Stimulated activated naive CD8-positive, alpha-beta T cell treated with anti-CD3 and anti-CD28 coated beads, Interleukin-15, Interleukin-2, amounts not matched to agents 100 ng/mL and 50 ng/mL, for 24 hours (primary cell): ENCODE measurements around the gene PRM2.
"Not testable (repeated sequence)": the region's sequence is repeated elsewhere in the genome, so short reads cannot be mapped to it uniquely, and the experiment has no call there.

ENCODE experiments used
- H3K27ac Mint-ChIP-seq: one replicate; pipeline ENCODE4 v1.8.0; 2021; ENCODE audit warnings: mild to moderate bottlenecking, mixed read lengths
- H3K27me3 Mint-ChIP-seq: one replicate; pipeline ENCODE4 v1.8.0; 2021; ENCODE audit warnings: mixed read lengths
- H3K36me3 Mint-ChIP-seq: one replicate; pipeline ENCODE4 v1.8.0; 2021; ENCODE audit warnings: low read depth, mixed read lengths
- H3K4me1 Mint-ChIP-seq: one replicate; pipeline ENCODE4 v1.8.0; 2021; ENCODE audit warnings: low read depth, mixed read lengths
- H3K4me3 Mint-ChIP-seq: one replicate; pipeline ENCODE4 v1.8.0; 2021; ENCODE audit warnings: mild to moderate bottlenecking, mixed read lengths
- H3K9me3 Mint-ChIP-seq: one replicate; pipeline ENCODE4 v1.8.0; 2021; ENCODE audit warnings: mixed read lengths

The PRM2 gene

DNA sequence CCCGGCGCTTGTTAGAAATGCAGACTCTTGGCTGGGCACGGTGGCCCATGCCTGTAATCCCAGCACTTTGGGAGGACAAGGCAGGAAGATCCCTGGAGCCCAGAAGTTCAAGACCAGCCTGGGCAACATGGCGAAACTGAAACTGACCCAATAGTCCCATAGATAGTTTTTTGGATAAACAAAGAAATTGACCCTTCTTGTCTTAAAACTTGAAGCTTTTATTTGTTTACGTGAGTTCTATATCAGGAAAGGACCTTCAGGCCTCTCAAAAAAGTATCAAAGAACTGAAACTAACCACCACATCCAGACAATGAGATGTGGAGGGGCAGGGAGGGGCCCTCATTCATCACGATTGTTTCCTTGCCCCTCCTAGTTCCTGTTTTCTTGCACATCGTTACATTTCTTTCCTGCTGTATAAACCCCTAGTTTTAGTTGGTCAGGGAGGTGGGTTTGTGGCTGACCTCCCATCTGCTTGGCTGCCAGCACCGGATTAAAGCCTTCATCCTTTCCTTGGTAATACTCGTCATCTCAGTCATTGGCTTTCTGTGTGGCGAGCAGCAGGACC lies 34.8 kb upstream of the PRM2 start:
- no peaks in the 10 kb centered on the region for H3K9me3 Mint-ChIP-seq
- no peaks in the 10 kb centered on the region for H3K27me3 Mint-ChIP-seq
- H3K4me1 Mint-ChIP-seq = peaks cover 58% of the 10 kb centered on the region
- no peaks in the 10 kb centered on the region for H3K36me3 Mint-ChIP-seq
- no peak overlapping the region for H3K4me3 Mint-ChIP-seq
- peak overlapping the region; percentile 79 for H3K27ac Mint-ChIP-seq

DNA sequence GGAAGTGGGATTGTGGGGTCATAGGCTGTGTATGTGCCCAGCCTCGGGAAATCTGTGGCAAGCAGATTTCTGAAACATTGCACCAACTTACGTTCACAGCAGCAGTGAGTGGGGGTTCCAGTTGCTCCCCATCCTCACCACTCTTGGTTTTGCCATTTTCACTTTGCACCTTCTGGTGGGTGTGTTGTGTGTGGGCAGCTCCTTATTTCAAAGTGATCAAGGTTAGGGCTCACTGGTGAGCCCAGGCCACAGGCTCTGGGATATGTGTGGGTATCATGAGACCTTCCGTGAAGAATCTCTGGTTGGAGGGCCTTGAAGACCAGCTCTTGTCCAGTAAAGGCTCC lies 34.3 kb upstream of the PRM2 start:
- H3K4me3 Mint-ChIP-seq = no peak overlapping the region
- peak overlapping the region; percentile 79 for H3K27ac Mint-ChIP-seq
- no peaks in the 10 kb centered on the region for H3K36me3 Mint-ChIP-seq
- no peaks in the 10 kb centered on the region for H3K27me3 Mint-ChIP-seq
- H3K4me1 Mint-ChIP-seq = peaks cover 58% of the 10 kb centered on the region
- no peaks in the 10 kb centered on the region for H3K9me3 Mint-ChIP-seq

DNA sequence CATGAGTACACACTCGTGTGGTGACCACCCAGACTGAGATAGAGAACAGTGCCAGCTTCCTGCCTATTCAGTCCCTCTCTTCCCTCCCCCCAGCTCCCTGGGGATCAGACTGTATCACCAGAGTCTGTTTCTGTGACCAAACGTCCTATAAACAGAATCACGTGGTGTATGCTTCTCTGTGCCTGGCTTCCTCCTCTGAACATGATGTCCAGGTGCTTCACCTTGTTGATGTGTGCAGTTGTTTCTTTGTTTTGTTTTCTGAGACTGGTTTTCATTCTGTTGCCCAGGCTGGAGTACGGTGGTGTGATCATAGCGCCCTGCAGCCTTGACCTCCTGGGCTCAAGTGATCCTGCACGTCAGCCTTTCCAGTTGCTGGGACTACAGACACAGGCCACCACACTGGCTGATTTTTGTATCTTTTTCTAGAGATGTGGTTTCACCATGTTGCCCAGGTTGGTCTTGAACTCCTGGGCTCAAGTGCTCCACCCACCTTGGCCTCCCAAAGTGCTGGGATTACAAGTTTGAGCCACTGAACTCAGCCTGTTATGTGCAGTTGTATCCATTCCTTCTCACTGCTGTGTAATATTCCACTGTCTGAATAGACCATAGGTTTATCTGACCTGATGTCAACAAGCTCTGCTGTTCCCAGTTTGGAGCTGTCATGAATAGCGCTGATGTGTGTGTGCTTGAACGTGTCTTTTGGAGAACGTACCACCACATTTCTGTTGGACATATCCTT lies 33.8 kb upstream of the PRM2 start:
- H3K27ac Mint-ChIP-seq = peak overlapping the region; percentile 79
- H3K36me3 Mint-ChIP-seq = no peaks in the 10 kb centered on the region
- no peaks in the 10 kb centered on the region for H3K27me3 Mint-ChIP-seq
- no peaks in the 10 kb centered on the region for H3K9me3 Mint-ChIP-seq
- peaks cover 58% of the 10 kb centered on the region for H3K4me1 Mint-ChIP-seq
- no peak overlapping the region for H3K4me3 Mint-ChIP-seq

DNA sequence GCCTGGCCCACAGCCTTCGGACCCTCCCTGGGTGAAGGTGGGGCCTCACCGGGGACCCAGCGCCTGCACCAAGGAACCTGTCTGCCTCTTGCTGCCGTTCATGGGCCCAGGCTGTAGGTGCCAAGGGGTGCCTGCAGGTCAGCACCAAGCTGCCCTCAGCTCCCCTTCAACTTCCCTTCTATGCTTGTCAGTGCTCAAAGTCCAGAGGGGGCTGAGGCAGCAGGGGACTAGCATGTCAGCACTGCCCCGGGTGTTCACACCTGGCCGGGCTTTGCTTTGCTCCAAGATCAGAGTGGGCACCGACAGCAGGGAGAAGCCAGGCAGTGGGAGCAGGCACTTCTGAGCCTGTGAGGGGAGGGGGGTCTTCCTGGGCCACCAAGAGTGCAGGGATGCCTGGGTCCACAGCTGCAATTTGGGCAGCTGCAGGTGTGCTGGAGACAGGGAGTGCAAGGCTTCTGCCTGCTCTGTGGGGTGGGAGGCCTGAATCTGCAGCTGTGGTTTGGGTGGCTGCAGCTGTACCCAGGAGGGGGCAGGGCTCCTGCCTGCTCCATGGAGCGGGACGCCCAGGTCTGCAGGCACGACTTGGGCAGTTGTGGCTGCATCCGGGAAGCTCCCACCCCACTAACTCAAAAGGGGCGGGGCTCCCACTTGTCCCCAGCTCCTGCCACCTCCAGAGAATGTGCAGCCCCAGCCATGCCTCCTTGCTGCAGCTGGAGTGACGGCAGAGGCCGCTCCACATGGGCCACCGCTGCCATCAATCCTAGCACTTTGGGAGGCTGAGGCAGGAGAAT lies 32.4 kb upstream of the PRM2 start:
- H3K4me1 Mint-ChIP-seq = peaks cover 54% of the 10 kb centered on the region
- H3K4me3 Mint-ChIP-seq = no peak overlapping the region
- no peaks in the 10 kb centered on the region for H3K27me3 Mint-ChIP-seq
- H3K36me3 Mint-ChIP-seq = no peaks in the 10 kb centered on the region
- no peaks in the 10 kb centered on the region for H3K9me3 Mint-ChIP-seq
- H3K27ac Mint-ChIP-seq = no peak overlapping the region

DNA sequence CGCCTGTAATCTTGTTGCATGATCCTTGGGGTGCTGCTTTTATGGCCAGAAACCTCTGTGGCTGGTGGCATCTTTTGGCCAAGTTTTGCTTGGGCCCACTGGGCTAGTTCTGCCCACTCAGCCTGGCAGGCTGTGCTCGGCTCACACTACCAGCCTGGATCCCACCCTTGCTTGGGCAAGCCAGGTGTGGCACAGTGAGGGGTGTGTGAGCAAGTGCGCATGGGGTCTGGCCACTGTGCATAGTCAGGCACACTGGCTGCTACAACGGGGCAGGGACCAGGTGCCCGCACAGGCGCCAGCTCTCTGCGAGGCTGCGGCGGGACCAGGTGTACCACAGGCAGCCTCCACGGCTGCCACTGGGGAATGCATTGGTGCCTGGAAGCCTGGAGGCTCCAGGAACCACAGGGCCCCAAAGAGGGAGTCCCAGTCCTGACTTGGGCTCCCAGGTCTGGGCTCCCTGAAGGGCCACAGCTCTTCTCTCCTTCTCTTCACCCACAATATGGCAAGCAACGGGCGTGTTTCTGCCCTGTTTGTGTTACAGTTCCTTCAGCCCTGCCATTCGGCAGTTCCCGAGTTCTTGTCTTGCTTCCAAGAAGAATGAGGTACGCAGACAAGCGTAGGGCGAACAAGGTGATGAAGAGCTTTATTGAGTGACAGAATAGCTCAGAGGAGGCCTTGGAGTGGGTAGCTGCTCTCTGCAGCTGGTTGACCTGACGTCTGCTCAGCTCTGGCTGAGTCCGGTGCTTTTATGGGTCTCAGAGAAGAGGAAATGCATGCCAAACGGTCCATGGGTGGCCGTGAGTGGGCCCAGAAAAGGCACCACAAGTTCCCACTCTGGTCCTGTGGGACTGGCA lies 31.6 kb upstream of the PRM2 start:
- peaks cover 46% of the 10 kb centered on the region for H3K4me1 Mint-ChIP-seq
- no peaks in the 10 kb centered on the region for H3K36me3 Mint-ChIP-seq
- H3K27ac Mint-ChIP-seq = no peak overlapping the region
- H3K27me3 Mint-ChIP-seq = no peaks in the 10 kb centered on the region
- H3K4me3 Mint-ChIP-seq = no peak overlapping the region
- H3K9me3 Mint-ChIP-seq = no peaks in the 10 kb centered on the region

DNA sequence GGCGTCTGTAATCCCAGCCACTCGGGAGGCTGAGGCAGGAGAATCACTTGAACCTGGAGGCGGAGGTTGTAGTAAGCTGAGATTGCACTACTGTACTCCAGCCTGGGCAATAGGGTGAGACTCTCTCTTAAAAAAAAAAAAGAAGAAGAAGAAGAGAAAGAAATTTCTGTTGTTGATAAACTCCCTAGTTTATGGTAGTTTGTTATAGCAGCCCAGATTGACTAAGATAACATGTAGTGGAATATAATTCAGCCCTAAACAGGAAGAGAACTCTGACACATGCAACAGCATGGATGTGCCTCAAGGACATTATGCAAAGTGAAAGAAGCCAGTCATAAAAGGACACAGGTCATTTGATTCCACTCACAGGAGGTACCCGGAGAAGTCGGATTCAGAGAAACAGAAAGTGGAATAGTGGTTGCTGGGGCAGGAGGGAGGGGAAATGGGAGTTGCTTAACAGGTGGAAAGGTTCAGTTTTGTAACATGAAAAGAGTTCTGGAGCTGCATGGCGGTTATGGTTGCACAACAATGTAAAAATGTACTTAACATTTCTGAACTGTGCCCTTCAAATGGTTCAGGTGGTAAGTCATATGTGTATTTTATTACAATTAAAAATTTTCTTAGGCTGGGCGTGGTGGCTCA lies 30.8 kb upstream of the PRM2 start:
- H3K36me3 Mint-ChIP-seq = no peaks in the 10 kb centered on the region
- H3K27ac Mint-ChIP-seq = no peak overlapping the region
- no peak overlapping the region for H3K4me3 Mint-ChIP-seq
- no peaks in the 10 kb centered on the region for H3K9me3 Mint-ChIP-seq
- H3K4me1 Mint-ChIP-seq = peaks cover 38% of the 10 kb centered on the region
- no peaks in the 10 kb centered on the region for H3K27me3 Mint-ChIP-seq

DNA sequence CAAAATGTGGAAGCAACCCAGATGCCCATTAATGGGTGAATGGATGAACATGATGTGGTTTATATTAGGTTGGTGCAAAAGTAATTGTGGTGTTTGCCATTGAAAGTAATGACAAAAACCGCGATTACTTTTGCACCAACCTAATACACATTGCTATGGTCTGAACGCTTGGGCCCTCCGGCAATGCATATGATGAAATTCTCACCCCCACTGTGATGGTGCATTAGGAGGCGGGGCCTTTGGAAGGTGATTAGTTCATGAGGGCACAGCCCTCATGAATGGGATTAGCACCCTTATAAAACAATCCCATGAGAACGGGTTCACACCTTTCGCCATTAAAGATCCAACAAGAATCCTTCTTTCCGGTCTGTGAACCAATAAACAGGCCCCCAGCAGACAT lies 30.1 kb upstream of the PRM2 start:
- Mint-ChIP-seq H3K27ac (no peak overlapping the region), H3K27me3 (no peaks in the 10 kb centered on the region), H3K36me3 (no peaks in the 10 kb centered on the region), H3K9me3 (no peaks in the 10 kb centered on the region), H3K4me3 (no peak overlapping the region), H3K4me1 (peaks cover 32% of the 10 kb centered on the region)

DNA sequence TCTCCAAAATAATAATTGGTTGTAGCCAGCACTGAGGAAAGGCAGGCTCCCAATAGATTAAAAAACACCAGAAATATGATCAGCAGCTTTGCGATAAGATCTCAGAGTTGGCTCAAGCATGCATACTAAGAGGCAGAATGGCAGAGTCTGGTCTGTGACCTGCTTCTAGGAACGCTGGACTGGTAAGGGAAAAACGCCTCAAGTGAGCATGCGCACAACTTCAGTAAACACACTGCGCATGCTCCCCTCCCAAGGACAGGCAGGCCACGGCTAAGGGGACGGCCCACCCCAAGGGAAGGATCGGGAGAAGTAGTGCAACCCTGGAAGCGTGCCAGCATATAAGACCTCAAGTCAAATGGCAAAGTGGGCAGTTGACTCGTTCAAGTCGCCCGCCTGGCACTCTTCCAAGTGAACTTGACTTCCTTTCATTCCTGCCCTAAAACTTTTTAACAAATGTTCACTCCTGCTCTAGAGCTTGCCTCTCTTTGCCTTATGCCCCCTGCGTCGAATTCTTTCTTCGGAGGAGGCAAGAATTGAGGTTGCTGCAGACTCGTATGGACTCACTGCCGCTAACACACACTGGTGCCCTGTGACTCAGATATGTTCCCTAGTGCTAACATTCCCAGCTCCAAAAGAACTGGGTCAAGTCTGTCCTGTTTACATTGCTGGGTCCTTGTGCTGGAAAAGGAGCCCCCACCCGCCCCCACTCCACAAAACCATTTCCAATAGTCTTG lies 27.3 kb upstream of the PRM2 start:
- no peaks in the 10 kb centered on the region for H3K9me3 Mint-ChIP-seq
- H3K27ac Mint-ChIP-seq = no peak overlapping the region
- H3K36me3 Mint-ChIP-seq = no peaks in the 10 kb centered on the region
- H3K4me1 Mint-ChIP-seq = peaks cover 18% of the 10 kb centered on the region
- H3K4me3 Mint-ChIP-seq = no peak overlapping the region
- H3K27me3 Mint-ChIP-seq = no peaks in the 10 kb centered on the region

DNA sequence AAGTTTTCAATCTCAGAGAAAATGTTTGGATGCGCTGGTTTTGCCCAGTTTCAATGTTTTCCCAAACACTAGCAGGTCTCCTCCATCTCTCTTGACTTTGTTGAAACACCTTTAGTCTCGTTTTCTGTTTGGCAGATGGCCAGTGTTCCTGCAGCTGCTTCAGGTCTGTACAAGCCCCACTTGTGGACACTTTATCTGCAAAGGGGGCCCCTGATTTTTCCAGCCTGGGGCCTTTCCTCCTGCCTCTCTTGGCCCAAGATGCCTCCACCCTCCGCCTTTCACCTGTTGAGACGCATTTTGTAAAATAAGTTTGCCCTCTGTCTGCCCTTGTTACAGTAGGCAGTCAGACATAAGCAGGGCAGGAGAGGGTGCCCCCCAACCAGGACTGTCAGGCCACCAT lies 26.7 kb upstream of the PRM2 start:
- Mint-ChIP-seq H3K27me3 (no peaks in the 10 kb centered on the region), H3K36me3 (no peaks in the 10 kb centered on the region), H3K27ac (no peak overlapping the region), H3K4me1 (peaks cover 19% of the 10 kb centered on the region), H3K4me3 (no peak overlapping the region), H3K9me3 (no peaks in the 10 kb centered on the region)

DNA sequence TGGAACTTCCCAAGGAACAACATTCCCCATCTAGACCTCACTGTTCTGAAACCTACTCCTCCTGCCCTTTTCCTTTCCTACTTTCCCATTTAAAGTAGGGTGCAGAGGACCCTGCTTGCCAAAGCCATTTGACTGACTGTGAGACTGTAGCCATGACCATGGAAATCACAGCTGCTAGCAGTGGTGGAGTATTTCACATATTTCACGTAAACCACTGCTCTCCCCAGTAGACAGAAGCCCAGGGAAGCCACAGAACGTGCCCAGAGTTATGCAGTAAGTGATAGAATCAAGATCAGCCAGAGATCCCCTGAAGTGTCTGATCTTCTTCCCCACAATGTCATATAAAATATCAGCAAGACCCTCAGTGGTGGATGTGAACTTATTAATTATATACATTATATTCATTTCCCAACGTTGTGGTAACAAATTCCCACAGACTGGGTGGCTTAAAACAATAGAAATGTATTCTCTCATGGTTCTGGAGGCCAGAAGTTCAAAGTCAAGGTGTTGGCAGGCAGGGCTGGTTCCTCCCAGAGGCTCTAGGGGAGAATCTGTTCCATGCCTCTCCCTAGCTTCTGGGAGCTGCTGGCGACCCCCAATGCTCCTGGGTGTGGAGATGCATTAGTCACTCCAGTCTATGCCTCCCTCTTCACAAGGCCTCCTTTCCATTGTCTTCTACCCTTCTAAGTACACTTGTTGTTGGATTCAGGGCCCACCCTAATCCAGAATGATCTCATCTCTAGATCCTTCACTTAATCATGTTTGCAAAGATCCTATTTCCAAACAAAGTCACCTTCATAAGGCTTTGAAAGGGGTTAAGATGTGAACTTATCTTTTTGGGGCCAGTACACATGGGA lies 25.6 kb upstream of the PRM2 start:
- Mint-ChIP-seq H3K4me3 (no peak overlapping the region), H3K9me3 (no peaks in the 10 kb centered on the region), H3K27me3 (no peaks in the 10 kb centered on the region), H3K27ac (no peak overlapping the region), H3K36me3 (no peaks in the 10 kb centered on the region), H3K4me1 (peaks cover 23% of the 10 kb centered on the region)

DNA sequence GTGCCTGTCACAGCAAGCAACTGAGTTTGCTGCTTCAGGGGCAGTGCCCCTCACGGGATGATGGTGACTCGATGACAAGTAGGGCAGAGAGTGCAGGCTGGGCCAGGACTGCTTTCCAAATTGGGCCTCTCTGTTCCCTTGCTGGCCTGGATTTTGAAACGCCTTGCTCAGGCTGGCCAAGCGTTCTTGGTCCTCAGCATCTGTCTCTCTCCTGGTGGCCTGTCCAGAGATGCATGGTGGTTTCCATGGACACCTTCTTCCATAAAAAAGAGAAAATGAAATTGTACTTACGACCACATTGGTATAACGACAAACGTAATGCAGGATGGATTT lies 24.2 kb upstream of the PRM2 start:
- Mint-ChIP-seq H3K4me1 (peaks cover 30% of the 10 kb centered on the region), H3K4me3 (no peak overlapping the region), H3K27ac (no peak overlapping the region)

DNA sequence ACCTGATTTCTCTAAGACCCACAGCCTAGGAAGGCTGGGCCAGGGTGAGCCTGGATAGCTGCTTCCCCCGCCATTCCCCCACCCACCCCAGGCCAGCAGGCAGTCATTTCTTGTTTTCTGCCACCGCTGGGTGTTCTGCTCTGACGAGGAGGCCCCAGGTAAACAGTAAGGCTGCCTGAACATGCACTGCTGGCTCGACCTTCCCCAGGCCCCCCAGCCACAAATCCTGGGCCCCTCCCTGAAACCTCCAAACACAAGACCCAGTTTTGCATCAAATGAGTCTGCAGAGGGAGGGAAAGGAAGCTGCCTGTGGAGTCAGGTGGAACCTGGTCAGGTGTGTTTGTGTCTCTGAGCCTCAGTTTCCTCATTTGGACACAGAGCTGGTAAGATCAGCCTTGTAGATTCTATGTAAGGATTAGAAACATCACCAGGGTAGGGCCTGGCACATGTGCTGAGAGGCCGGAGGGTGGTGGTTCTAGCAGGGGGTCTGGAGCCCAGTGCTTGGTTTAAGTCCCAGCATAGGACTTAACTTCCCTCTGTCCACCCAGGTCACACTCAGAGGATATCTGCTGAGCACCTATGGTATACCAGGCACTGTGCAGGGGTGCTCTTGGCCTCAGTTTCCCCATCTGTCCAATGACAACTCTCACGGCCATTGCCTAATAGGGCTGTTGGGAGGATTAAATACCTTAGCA lies 23.7 kb upstream of the PRM2 start:
- no peaks in the 10 kb centered on the region for H3K9me3 Mint-ChIP-seq

More for the DNA sequence above, 24.2 kb upstream of the PRM2 start:
- Mint-ChIP-seq H3K27me3 (no peaks in the 10 kb centered on the region), H3K36me3 (no peaks in the 10 kb centered on the region), H3K9me3 (no peaks in the 10 kb centered on the region)

DNA sequence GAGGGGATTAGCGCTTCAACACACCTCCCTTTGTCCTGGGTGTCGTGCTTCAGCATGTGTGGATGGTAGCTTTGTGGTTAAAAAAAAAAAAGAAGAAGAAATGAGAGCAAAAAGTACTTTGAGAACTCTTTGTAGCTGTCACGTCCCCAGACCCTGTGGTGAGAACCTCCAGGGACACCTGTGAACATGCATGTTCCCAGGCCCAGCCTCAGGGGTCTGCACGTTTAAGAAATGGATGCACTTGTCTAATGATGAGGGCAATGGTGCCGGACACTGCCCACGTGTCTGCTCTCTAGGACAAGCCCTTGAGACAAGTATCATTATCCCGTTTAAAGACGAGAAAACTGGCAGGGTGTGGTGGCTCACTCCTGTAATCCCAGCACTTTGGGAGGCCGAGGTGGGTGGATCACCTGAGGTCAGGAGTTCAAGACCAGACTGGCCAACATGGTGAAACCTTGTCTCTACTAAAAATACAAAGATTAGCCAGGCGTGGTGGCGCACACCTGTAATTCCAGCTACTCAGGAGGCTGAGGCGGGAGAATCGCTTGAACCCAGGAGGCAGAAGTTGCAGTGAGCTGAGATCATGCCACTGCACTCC lies 22.8 kb upstream of the PRM2 start:
- Mint-ChIP-seq H3K4me1 (peaks cover 39% of the 10 kb centered on the region), H3K27ac (peak overlapping the region; percentile 84), H3K4me3 (peak overlapping the region; percentile 25)
- H3K9me3 Mint-ChIP-seq, H3K36me3 Mint-ChIP-seq, H3K27me3 Mint-ChIP-seq: not testable (repeated sequence)

More for the DNA sequence above, 23.7 kb upstream of the PRM2 start:
- Mint-ChIP-seq H3K27ac (no peak overlapping the region), H3K27me3 (no peaks in the 10 kb centered on the region), H3K4me3 (no peak overlapping the region), H3K4me1 (peaks cover 33% of the 10 kb centered on the region), H3K36me3 (no peaks in the 10 kb centered on the region)
